ENCODE data around the gene FGD5. TPM values are rescaled to one million over a fixed set of nuclear protein-coding genes. Genes with fewer than 3 reads are reported as not detected.

Gene FGD5
- total and polyA plus RNA-seq, 12 donors: 8.9 to 23.4 (median 15.9) TPM

DNA sequence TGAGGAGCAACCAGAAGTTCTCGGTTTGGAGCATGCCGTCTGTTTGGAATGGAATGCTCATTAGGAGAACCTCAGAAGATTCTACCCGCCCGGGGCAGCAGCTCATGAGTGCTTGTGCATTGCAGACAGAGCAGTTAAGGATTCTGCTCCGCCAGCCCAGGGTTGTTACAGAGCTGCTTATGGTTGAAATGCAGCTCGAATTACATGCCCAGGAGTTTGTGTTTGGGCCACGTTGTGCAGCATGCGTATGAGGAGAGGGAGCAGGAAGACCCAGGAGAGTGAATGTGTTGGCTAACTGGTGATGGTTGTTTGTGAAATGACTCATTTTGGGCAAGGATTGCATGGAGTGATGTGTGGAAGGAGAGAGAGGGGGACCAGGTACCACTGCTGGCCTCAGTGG lies 9.0 kb downstream of the FGD5 start:
- TF ChIP-seq, protein P1, sequence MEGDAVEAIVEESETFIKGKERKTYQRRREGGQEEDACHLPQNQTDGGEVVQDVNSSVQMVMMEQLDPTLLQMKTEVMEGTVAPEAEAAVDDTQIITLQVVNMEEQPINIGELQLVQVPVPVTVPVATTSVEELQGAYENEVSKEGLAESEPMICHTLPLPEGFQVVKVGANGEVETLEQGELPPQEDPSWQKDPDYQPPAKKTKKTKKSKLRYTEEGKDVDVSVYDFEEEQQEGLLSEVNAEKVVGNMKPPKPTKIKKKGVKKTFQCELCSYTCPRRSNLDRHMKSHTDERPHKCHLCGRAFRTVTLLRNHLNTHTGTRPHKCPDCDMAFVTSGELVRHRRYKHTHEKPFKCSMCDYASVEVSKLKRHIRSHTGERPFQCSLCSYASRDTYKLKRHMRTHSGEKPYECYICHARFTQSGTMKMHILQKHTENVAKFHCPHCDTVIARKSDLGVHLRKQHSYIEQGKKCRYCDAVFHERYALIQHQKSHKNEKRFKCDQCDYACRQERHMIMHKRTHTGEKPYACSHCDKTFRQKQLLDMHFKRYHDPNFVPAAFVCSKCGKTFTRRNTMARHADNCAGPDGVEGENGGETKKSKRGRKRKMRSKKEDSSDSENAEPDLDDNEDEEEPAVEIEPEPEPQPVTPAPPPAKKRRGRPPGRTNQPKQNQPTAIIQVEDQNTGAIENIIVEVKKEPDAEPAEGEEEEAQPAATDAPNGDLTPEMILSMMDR (IDR thresholded peaks at IDR 0.05): no peak
- DNase-seq: no peak
- peaks cover 3 to 78% (median 34%) of the 10 kb centered on the region in 9 donors for H3K4me1 ChIP-seq
- H3K36me3 ChIP-seq: peaks cover 0 to 23% (median 0%) of the 10 kb centered on the region in 9 donors
- H3K4me3 ChIP-seq: no peak overlapping the region
- 52 to 71% methylated on average over 8 of the region's 8 CpGs for WGBS, 2 donors
- H3K9me3 ChIP-seq: no peaks in the 10 kb centered on the region
- peaks cover 0 to 37% (median 0%) of the 10 kb centered on the region in 7 donors for H3K27me3 ChIP-seq
- H3K27ac ChIP-seq: no peak overlapping the region
- no peak for ATAC-seq
- intact Hi-C loops (cut with DNase I): no loop called here

- 35 to 44% methylated on average over 5 of the region's 5 CpGs for WGBS, 2 donors
- ATAC-seq: peak in 2 of 8 donors; percentile 25 to 37
Observed at GRCh38 chr3:14829811-14830210, 11.0 kb downstream of the FGD5 start.

DNA sequence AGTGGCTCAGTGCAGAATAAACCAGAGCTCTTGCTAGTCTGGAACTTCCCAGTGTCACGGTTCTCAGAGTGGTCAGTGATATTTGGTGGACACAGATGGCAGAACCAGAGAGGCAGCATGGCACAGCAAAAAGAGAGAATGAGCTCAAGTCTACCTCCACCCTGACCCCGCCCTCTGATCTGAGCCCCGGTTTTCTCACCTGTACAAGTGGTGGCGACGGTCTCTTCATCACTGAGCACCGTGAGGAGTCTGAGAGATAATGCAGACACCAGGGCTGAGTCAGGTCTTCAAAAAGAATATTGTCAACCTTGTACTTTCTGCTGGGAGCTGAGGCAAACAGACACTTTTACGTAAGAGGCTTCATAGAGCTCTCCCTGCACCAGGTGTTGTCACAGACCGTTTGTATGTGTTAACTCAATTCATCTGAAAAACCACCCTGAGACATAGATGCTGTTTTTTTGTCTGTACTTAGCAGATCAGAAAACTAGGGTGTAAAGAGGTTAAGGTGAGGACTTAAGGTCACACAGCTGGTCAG lies 13.2 kb downstream of the FGD5 start:
- DNase-seq: no peak
- 71 to 77% methylated on average over 8 of the region's 8 CpGs for WGBS, 2 donors
- Histone ChIP-seq H3K9me3 (no peaks in the 10 kb centered on the region), H3K36me3 (peaks cover 0 to 21% (median 0%) of the 10 kb centered on the region in 9 donors), H3K27ac (no peak overlapping the region), H3K27me3 (peaks cover 0 to 23% (median 0%) of the 10 kb centered on the region in 7 donors), H3K4me1 (peaks cover 8 to 86% (median 35%) of the 10 kb centered on the region in 9 donors), H3K4me3 (no peak overlapping the region)
- TF ChIP-seq, protein P1 (IDR thresholded peaks at IDR 0.05): no peak
- intact Hi-C loops (cut with DNase I): no loop called here
- no peak for ATAC-seq

More at GRCh38 chr3:14829811-14830210, 11.0 kb downstream of the FGD5 start:
- Histone ChIP-seq H3K27me3 (peaks cover 0 to 33% (median 0%) of the 10 kb centered on the region in 7 donors), H3K9me3 (no peaks in the 10 kb centered on the region), H3K4me3 (no peak overlapping the region), H3K27ac (no peak overlapping the region), H3K36me3 (peaks cover 0 to 23% (median 0%) of the 10 kb centered on the region in 9 donors), H3K4me1 (peaks cover 0 to 75% (median 20%) of the 10 kb centered on the region in 9 donors)
- TF ChIP-seq, protein P1 (IDR thresholded peaks at IDR 0.05): no peak
- no peak for DNase-seq
- intact Hi-C loops (cut with DNase I): no loop called here

- Histone ChIP-seq H3K4me1 (peaks cover 16 to 90% (median 46%) of the 10 kb centered on the region in 9 donors), H3K27ac (no peak overlapping the region), H3K27me3 (peaks cover 0 to 14% (median 0%) of the 10 kb centered on the region in 7 donors), H3K36me3 (peaks cover 0 to 10% (median 0%) of the 10 kb centered on the region in 9 donors), H3K4me3 (no peak overlapping the region), H3K9me3 (no peaks in the 10 kb centered on the region)
- intact Hi-C loops (cut with DNase I): no loop called here
- ATAC-seq: no peak
- DNase-seq: no peak
- 70 to 71% methylated on average over 14 of the region's 14 CpGs for WGBS, 2 donors
- TF ChIP-seq, protein P1 (IDR thresholded peaks at IDR 0.05): no peak
Observed at GRCh38 chr3:14832975-14833722, 14.4 kb downstream of the FGD5 start.
